Head of caudate nucleus (tissue), 42 donors: ENCODE data around the gene PTMS.

ENCODE experiments used
- DNase-seq, 42 donors: peaks; one replicate each; pipeline versions ENCODE4 v3.0.0 to v3.0.0-alpha.2; 2020 to 2021; ENCODE audit warnings: mixed read lengths in 7 of 42
- intact Hi-C: fragments of 100-400 bp; cut with DNase I; formaldehyde crosslinking; loops from one replicate; pipeline ENCODE4 v1.15.0; 2022

PTMS gene

GRCh38 chr12:6768990-6769389 is 2.8 kb downstream of the PTMS start:
- DNase-seq: no peak
- intact Hi-C loops: no loop called here

GRCh38 chr12:6769666-6770065 is 3.5 kb downstream of the PTMS start:
- DNase-seq: no peak
- intact Hi-C loops: no loop called here

GRCh38 chr12:6770094-6770493 is 3.9 kb downstream of the PTMS start:
- DNase-seq: no peak
- intact Hi-C loops: no loop called here

GRCh38 chr12:6770600-6770999 is 4.4 kb downstream of the PTMS start:
- intact Hi-C loops: no loop called here
- DNase-seq: no peak

GRCh38 chr12:6771091-6771495 is 4.9 kb downstream of the PTMS start:
- intact Hi-C loops: no loop called here
- DNase-seq: peak in 14 of 42 donors; percentile 19 to 65 (median 38)

GRCh38 chr12:6771509-6772330 is 5.6 kb downstream of the PTMS start:
- no peak for DNase-seq
- intact Hi-C loops: no loop called here

- intact Hi-C loops: no loop called here
- no peak for DNase-seq
Measured at GRCh38 chr12:6772331-6772695, 6.2 kb downstream of the PTMS start, which contains the start of gene LAG3. Gene LAG3, plus strand, starts transcription at chr12:6772520. Its CDS starts 333 bp downstream, at chr12:6772853.

- DNase-seq: no peak
- intact Hi-C loops: no loop called here
Measured at GRCh38 chr12:6772726-6773589, 6.8 kb downstream of the PTMS start.

GRCh38 chr12:6773590-6774351 is 7.6 kb downstream of the PTMS start:
- intact Hi-C loops: no loop called here
- no peak for DNase-seq

- no peak for DNase-seq
- intact Hi-C loops: no loop called here
Measured at GRCh38 chr12:6774499-6775062, 8.4 kb downstream of the PTMS start.

GRCh38 chr12:6775185-6776174 is 9.3 kb downstream of the PTMS start:
- intact Hi-C loops: no loop called here
- no peak for DNase-seq

- intact Hi-C loops: no loop called here
- DNase-seq: no peak
Measured at GRCh38 chr12:6777386-6777785, 11.2 kb downstream of the PTMS start.

GRCh38 chr12:6778217-6778573 is 12.0 kb downstream of the PTMS start:
- DNase-seq: peak in 33 of 42 donors; percentile 13 to 71 (median 46)
- intact Hi-C loops: no loop called here

GRCh38 chr12:6778574-6779550 is 12.7 kb downstream of the PTMS start:
- intact Hi-C loops: loop anchor here (1.0 kb wide), 1 partner anchor 26 kb away; the partner anchor contains the start of gene MLF2

GRCh38 chr12:6779708-6780432 is 13.7 kb downstream of the PTMS start:
- DNase-seq: no peak
- intact Hi-C loops: loop anchor here (1.0 to 5.0 kb wide), 2 partner anchors 27 to 42 kb away; partner anchors contain the start of genes GPR162 and MLF2

More at GRCh38 chr12:6778574-6779550, 12.7 kb downstream of the PTMS start:
- peak; percentile 87 to 97 (median 92) for DNase-seq

GRCh38 chr12:6780573-6780972 is 14.4 kb downstream of the PTMS start:
- no peak for DNase-seq
- intact Hi-C loops: loop anchor here (5.0 kb wide), 1 partner anchor 42 kb away; the partner anchor contains the start of gene GPR162
